ENCODE data around the gene CCDC107.

CCDC107 gene

GRCh38 chr9:35706951-35707350, 48.9 kb downstream of the CCDC107 start:
- no peak overlapping the region for H3K27ac ChIP-seq (ENCODE audit: extremely low read depth, low read depth, low read length)
- CTCF ChIA-PET: interaction anchor here (0.9 to 6.4 kb wide), 4 partner anchors 10 to 61 kb away, joined by 3 to 47 read pairs (median 4); no protein-coding TSS in a partner anchor
- TF ChIP-seq ZNF488 (tag by site-specific recombination; IDR thresholded peaks at IDR 0.05) (no peak), PRDM6 (tag by site-specific recombination; IDR thresholded peaks at IDR 0.05) (no peak), TCF7L2 (IDR thresholded peaks at IDR 0.05; ENCODE audit: borderline replicate concordance, low read depth, low read length) (no peak)
- H3K4me3 ChIP-seq (ENCODE audit: low read depth, low read length): no peak overlapping the region
- no peaks in the 10 kb centered on the region for H3K4me1 ChIP-seq (ENCODE audit: control insufficient read depth, insufficient read depth, low read length)
- POLR2A ChIA-PET: interaction anchor here (1.8 kb wide), 1 partner anchor 25 kb away, joined by 4 read pairs; the partner anchor contains the start of genes CREB3 and TLN1
- H3K9me3 ChIP-seq (ENCODE audit: control insufficient read depth, insufficient read depth, low read depth, low read length): no peaks in the 10 kb centered on the region
- H3K36me3 ChIP-seq (ENCODE audit: control insufficient read depth in 2 of 2, insufficient read depth in 1 of 2, low read length in 2 of 2): peaks cover 25 to 94% of the 10 kb centered on the region in 2 experiments

DNA sequence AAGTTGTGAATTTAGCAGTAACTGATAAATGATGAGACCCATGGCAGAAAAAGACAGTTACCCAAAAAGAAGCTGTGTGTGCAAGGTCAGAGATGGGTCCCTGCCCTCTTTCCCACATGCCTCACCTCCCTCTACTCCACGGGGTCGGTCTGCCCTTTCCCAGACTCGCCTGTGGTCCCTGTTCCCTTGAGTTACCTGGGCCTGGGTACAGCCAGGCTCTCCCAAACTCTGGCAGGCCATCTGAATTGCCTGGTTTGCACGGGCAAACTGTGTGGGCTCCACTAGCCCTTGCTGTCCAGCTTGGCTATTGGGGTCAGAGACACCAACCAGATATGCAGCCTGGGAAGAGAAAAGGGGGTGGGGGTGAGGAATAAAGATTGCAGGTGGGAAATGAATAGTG, 50.1 kb downstream of the CCDC107 start:
- H3K27ac ChIP-seq (ENCODE audit: extremely low read depth, low read depth, low read length): no peak overlapping the region
- H3K4me3 ChIP-seq (ENCODE audit: low read depth, low read length): no peak overlapping the region
- H3K36me3 ChIP-seq (ENCODE audit: control insufficient read depth in 2 of 2, insufficient read depth in 1 of 2, low read length in 2 of 2): peaks cover 22 to 93% of the 10 kb centered on the region in 2 experiments
- no peak for TF ChIP-seq ZNF777 (tag by site-specific recombination; IDR thresholded peaks at IDR 0.05; ENCODE audit: borderline replicate concordance)
- no peak for TF ChIP-seq ZNF449 (tag by site-specific recombination; IDR thresholded peaks at IDR 0.05)
- no peak for TF ChIP-seq ZNF560 (tag by site-specific recombination; IDR thresholded peaks at IDR 0.05; ENCODE audit: borderline replicate concordance)
- TF ChIP-seq, protein P1, sequence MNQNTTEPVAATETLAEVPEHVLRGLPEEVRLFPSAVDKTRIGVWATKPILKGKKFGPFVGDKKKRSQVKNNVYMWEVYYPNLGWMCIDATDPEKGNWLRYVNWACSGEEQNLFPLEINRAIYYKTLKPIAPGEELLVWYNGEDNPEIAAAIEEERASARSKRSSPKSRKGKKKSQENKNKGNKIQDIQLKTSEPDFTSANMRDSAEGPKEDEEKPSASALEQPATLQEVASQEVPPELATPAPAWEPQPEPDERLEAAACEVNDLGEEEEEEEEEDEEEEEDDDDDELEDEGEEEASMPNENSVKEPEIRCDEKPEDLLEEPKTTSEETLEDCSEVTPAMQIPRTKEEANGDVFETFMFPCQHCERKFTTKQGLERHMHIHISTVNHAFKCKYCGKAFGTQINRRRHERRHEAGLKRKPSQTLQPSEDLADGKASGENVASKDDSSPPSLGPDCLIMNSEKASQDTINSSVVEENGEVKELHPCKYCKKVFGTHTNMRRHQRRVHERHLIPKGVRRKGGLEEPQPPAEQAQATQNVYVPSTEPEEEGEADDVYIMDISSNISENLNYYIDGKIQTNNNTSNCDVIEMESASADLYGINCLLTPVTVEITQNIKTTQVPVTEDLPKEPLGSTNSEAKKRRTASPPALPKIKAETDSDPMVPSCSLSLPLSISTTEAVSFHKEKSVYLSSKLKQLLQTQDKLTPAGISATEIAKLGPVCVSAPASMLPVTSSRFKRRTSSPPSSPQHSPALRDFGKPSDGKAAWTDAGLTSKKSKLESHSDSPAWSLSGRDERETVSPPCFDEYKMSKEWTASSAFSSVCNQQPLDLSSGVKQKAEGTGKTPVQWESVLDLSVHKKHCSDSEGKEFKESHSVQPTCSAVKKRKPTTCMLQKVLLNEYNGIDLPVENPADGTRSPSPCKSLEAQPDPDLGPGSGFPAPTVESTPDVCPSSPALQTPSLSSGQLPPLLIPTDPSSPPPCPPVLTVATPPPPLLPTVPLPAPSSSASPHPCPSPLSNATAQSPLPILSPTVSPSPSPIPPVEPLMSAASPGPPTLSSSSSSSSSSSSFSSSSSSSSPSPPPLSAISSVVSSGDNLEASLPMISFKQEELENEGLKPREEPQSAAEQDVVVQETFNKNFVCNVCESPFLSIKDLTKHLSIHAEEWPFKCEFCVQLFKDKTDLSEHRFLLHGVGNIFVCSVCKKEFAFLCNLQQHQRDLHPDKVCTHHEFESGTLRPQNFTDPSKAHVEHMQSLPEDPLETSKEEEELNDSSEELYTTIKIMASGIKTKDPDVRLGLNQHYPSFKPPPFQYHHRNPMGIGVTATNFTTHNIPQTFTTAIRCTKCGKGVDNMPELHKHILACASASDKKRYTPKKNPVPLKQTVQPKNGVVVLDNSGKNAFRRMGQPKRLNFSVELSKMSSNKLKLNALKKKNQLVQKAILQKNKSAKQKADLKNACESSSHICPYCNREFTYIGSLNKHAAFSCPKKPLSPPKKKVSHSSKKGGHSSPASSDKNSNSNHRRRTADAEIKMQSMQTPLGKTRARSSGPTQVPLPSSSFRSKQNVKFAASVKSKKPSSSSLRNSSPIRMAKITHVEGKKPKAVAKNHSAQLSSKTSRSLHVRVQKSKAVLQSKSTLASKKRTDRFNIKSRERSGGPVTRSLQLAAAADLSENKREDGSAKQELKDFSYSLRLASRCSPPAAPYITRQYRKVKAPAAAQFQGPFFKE (tag by site-specific recombination; IDR thresholded peaks at IDR 0.05; ENCODE audit: borderline replicate concordance): no peak
- no peak for TF ChIP-seq ZNF704 (tag by site-specific recombination; IDR thresholded peaks at IDR 0.05)
- no peak for TF ChIP-seq ZNF24 (tag by site-specific recombination; IDR thresholded peaks at IDR 0.05)
- no peak for TF ChIP-seq ZBTB7A (tag by site-specific recombination; IDR thresholded peaks at IDR 0.05; ENCODE audit: low read depth)
- TF ChIP-seq ZNF2 (tag by site-specific recombination; IDR thresholded peaks at IDR 0.05): no peak
- POLR2A ChIA-PET: no interaction called here
- H3K4me1 ChIP-seq (ENCODE audit: control insufficient read depth, insufficient read depth, low read length): no peaks in the 10 kb centered on the region
- no peaks in the 10 kb centered on the region for H3K9me3 ChIP-seq (ENCODE audit: control insufficient read depth, insufficient read depth, low read depth, low read length)
- CTCF ChIA-PET: interaction anchor here (0.6 to 6.4 kb wide), 7 partner anchors 7 to 1117 kb away, joined by 3 to 47 read pairs (median 3); no protein-coding TSS in a partner anchor

All from HEK293 (cell line).